Measurements from ENCODE around the gene PHKB.
"Not testable (repeated sequence)": the region's sequence is repeated elsewhere in the genome, so short reads cannot be mapped to it uniquely, and the experiment has no call there.

Gene PHKB

DNA sequence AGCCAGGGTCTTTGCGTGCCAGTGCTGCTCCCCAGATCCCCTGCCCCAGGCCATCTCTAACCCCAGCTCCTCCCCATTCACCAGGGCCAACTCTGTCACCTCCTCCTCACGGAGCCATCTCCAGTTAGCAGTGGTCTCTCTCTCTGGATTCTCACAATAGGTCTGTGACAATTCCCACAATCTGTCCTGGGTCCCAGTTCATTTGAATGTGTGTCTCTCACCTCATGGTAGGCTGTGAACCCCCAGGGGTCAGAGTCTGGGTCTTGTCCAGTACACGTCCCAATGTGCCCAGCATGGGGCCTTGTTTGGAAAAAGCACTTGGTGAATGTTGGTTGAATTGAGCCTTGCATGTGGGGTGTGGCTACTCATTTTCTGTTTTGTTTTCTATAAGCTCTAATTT, 205.3 kb downstream of the PHKB start:
- Histone ChIP-seq H3K27ac (ENCODE audit: low read length) (no peak overlapping the region), H3K9me3 (ENCODE audit: control insufficient read depth, insufficient read depth, low read length) (no peaks in the 10 kb centered on the region), H3K36me3 (ENCODE audit: control insufficient read depth, insufficient read depth, low read length) (no peaks in the 10 kb centered on the region), H3K27me3 (ENCODE audit: control insufficient read depth, insufficient read depth, low read length) (no peaks in the 10 kb centered on the region), H3K4me3 (ENCODE audit: low read length) (no peak overlapping the region), H3K4me1 (ENCODE audit: control insufficient read depth, insufficient read depth, low read length) (no peaks in the 10 kb centered on the region)
- DNase-seq (ENCODE audit: low read depth, low spot score) = no peak
- WGBS (ENCODE audit: insufficient coverage, insufficient read length) = no CpG with 5 or more reads among the region's 3 CpGs

DNA sequence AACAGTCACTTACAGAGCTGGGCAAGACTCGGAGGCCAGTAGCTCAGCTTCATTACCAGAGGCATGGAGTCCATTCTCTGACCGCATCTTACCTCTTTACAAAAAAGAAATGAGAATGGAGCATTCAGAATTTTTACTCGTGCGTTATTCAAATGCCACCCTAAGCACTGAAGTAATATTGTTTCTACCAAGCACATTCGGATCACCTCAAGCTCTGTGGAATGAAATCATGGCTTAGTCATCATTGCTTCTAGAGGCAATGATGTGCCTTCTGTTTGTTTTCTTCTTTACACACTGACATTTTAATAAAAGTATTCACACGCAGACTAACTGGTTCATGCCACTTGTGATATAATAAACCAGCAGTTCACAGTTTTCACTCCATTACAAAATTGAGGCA, 206.8 kb downstream of the PHKB start:
- no CpG with 5 or more reads among the region's 6 CpGs for WGBS (ENCODE audit: insufficient coverage, insufficient read length)
- Histone ChIP-seq H3K27ac (ENCODE audit: low read length) (no peak overlapping the region), H3K4me1 (ENCODE audit: control insufficient read depth, insufficient read depth, low read length) (no peaks in the 10 kb centered on the region), H3K4me3 (ENCODE audit: low read length) (no peak overlapping the region), H3K27me3 (ENCODE audit: control insufficient read depth, insufficient read depth, low read length) (no peaks in the 10 kb centered on the region), H3K36me3 (ENCODE audit: control insufficient read depth, insufficient read depth, low read length) (no peaks in the 10 kb centered on the region), H3K9me3 (ENCODE audit: control insufficient read depth, insufficient read depth, low read length) (no peaks in the 10 kb centered on the region)
- DNase-seq (ENCODE audit: low read depth, low spot score) = no peak

DNA sequence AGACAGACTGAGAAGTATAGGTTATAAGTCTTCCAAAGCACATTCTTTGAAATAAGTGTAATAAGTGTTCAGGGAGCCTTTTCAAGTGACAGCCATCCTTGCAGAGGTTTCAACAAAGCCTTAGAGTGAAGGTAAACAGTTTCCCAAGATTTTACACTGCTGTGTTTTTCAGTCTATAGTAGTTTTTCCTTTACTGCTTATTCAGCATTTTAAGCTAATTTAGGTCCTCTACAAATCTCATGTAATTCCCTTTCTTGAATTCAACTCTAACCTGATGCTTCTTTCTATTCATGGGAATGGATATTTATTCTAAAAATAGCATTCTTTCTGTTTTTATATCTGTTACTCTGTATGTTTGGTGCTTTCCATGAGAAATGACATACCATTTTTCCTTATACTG, 211.3 kb downstream of the PHKB start:
- H3K4me1 ChIP-seq (ENCODE audit: control insufficient read depth, insufficient read depth, low read length) = no peaks in the 10 kb centered on the region
- no peaks in the 10 kb centered on the region for H3K36me3 ChIP-seq (ENCODE audit: control insufficient read depth, insufficient read depth, low read length)
- DNase-seq (ENCODE audit: low read depth, low spot score) = no peak
- H3K27ac ChIP-seq (ENCODE audit: low read length) = no peak overlapping the region
- no peaks in the 10 kb centered on the region for H3K9me3 ChIP-seq (ENCODE audit: control insufficient read depth, insufficient read depth, low read length)
- H3K27me3 ChIP-seq (ENCODE audit: control insufficient read depth, insufficient read depth, low read length) = no peaks in the 10 kb centered on the region
- H3K4me3 ChIP-seq (ENCODE audit: low read length) = no peak overlapping the region

DNA sequence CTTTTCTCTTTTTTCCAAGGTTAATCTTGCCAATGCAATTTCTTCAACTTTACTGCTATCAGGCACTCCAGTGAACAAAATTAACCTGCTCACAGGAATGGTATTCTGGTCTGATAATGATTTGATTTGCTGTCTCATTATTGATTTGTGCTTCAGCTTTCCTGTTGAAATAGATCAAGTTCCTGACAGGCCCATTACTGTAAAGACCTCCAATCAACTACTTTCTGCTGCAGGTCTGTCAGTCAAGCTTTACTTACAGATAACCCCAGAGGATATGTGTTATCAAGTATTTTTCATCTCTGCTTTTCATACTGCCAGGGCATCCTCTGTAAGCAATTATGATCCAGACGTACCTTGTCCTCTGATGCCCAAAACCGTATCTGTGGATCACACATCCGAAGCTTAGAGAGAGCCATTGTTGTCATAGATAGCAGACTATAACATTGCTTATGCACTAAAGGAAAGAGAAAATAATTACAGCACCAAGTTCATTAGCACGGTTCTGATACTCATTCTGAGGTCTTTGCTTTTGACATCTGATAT, 215.6 kb downstream of the PHKB start:
- no peak for DNase-seq (ENCODE audit: low read depth, low spot score)
- Histone ChIP-seq H3K27me3 (ENCODE audit: control insufficient read depth, insufficient read depth, low read length) (no peaks in the 10 kb centered on the region), H3K4me1 (ENCODE audit: control insufficient read depth, insufficient read depth, low read length) (no peaks in the 10 kb centered on the region), H3K9me3 (ENCODE audit: control insufficient read depth, insufficient read depth, low read length) (no peaks in the 10 kb centered on the region), H3K36me3 (ENCODE audit: control insufficient read depth, insufficient read depth, low read length) (no peaks in the 10 kb centered on the region), H3K27ac (ENCODE audit: low read length) (no peak overlapping the region), H3K4me3 (ENCODE audit: low read length) (no peak overlapping the region)
- no CpG with 5 or more reads among the region's 4 CpGs for whole genome bisulfite sequencing (ENCODE audit: insufficient coverage, insufficient read length)

DNA sequence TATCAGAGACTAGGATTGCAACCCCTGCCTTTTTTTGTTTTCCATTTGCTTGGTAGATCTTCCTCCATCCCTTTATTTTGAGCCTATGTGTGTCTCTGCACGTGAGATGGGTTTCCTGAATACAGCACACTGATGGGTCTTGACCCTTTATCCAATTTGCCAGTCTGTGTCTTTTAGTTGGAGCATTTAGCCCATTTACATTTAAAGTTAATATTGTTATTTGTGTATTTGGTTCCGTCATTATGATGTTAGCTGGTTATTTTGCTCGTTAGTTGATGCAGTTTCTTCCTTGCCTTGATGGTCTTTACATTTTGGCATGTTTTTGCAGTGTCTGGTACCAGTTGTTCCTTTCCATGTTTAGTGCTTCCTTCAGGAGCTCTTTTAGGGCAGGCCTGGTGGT, 220.4 kb downstream of the PHKB start:
- not testable (repeated sequence) for H3K9me3 ChIP-seq (ENCODE audit: control insufficient read depth, insufficient read depth, low read length); H3K27me3 ChIP-seq (ENCODE audit: control insufficient read depth, insufficient read depth, low read length); H3K4me3 ChIP-seq (ENCODE audit: low read length); DNase-seq (ENCODE audit: low read depth, low spot score); H3K4me1 ChIP-seq (ENCODE audit: control insufficient read depth, insufficient read depth, low read length); H3K36me3 ChIP-seq (ENCODE audit: control insufficient read depth, insufficient read depth, low read length); H3K27ac ChIP-seq (ENCODE audit: low read length)
- no CpG with 5 or more reads among the region's 3 CpGs for WGBS (ENCODE audit: insufficient coverage, insufficient read length)

DNA sequence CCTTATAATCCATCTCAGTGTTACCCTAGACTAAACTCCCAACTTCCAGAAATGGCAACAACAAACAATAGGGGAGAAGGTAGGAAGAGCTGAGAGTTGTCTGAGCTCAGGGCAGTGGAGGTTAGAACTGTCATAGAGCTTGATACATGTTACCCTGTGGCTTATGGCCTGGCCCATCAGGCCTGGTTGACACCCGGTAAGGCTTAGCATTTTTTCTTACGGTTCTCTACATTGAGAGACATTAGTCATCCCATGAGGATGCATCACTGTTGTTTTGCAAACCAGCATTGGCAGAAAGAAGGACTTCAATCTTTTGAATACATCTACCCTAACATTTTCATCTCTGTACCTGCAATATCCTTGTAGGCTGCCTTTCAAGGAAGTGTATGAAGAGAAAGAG, 226.6 kb downstream of the PHKB start:
- Histone ChIP-seq H3K27me3 (ENCODE audit: control insufficient read depth, insufficient read depth, low read length) (no peaks in the 10 kb centered on the region), H3K9me3 (ENCODE audit: control insufficient read depth, insufficient read depth, low read length) (no peaks in the 10 kb centered on the region), H3K4me3 (ENCODE audit: low read length) (no peak overlapping the region), H3K4me1 (ENCODE audit: control insufficient read depth, insufficient read depth, low read length) (no peaks in the 10 kb centered on the region), H3K36me3 (ENCODE audit: control insufficient read depth, insufficient read depth, low read length) (no peaks in the 10 kb centered on the region), H3K27ac (ENCODE audit: low read length) (no peak overlapping the region)
- no peak for DNase-seq (ENCODE audit: low read depth, low spot score)
- no CpG with 5 or more reads among the region's 2 CpGs for whole genome bisulfite sequencing (ENCODE audit: insufficient coverage, insufficient read length)

DNA sequence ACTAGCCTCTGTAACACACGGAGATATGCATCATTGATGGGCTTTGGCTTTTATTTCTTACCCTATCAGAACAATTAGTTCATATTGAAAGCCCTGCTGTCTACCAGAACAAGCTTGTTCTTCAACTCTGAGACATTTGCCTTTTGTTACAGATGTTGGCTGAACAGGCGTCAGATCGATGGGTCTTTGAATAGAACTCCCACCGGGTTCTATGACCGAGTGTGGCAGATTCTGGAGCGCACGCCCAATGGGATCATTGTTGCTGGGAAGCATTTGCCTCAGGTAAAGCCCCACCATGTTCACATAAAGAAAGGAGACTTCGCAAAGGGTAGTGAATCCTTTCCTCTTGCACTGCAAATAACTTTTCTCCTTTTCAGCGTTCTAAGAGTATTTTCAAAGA, 232.1 kb downstream of the PHKB start:
- Histone ChIP-seq H3K36me3 (ENCODE audit: control insufficient read depth, insufficient read depth, low read length) (no peaks in the 10 kb centered on the region), H3K4me3 (ENCODE audit: low read length) (no peak overlapping the region), H3K27ac (ENCODE audit: low read length) (no peak overlapping the region), H3K4me1 (ENCODE audit: control insufficient read depth, insufficient read depth, low read length) (no peaks in the 10 kb centered on the region), H3K9me3 (ENCODE audit: control insufficient read depth, insufficient read depth, low read length) (no peaks in the 10 kb centered on the region), H3K27me3 (ENCODE audit: control insufficient read depth, insufficient read depth, low read length) (no peaks in the 10 kb centered on the region)
- no peak for DNase-seq (ENCODE audit: low read depth, low spot score)
- no CpG with 5 or more reads among the region's 9 CpGs for WGBS (ENCODE audit: insufficient coverage, insufficient read length)

DNA sequence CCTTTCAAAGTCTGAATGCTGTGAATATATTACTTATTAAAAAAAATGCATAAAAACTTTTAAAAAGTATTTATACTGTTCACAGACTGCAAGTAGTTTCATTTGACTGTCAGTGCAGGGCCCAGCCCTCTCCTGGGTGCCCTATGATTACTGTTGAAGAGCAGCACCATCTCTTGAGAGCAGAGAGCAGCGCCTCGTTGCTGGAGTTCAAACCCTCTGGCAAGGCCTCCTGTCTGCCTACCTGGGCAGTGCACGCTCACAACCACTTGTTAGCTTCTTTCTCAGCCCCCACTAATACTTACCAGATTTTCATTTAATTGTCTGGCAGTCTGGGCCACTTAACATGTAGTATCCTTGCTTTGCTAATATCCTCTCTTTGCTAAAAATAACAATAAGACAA, 233.4 kb downstream of the PHKB start:
- Histone ChIP-seq H3K27me3 (ENCODE audit: control insufficient read depth, insufficient read depth, low read length) (no peaks in the 10 kb centered on the region), H3K27ac (ENCODE audit: low read length) (no peak overlapping the region), H3K36me3 (ENCODE audit: control insufficient read depth, insufficient read depth, low read length) (no peaks in the 10 kb centered on the region), H3K9me3 (ENCODE audit: control insufficient read depth, insufficient read depth, low read length) (no peaks in the 10 kb centered on the region), H3K4me1 (ENCODE audit: control insufficient read depth, insufficient read depth, low read length) (no peaks in the 10 kb centered on the region), H3K4me3 (ENCODE audit: low read length) (no peak overlapping the region)
- DNase-seq (ENCODE audit: low read depth, low spot score) = no peak
- WGBS (ENCODE audit: insufficient coverage, insufficient read length) = no CpG with 5 or more reads among the region's 3 CpGs

DNA sequence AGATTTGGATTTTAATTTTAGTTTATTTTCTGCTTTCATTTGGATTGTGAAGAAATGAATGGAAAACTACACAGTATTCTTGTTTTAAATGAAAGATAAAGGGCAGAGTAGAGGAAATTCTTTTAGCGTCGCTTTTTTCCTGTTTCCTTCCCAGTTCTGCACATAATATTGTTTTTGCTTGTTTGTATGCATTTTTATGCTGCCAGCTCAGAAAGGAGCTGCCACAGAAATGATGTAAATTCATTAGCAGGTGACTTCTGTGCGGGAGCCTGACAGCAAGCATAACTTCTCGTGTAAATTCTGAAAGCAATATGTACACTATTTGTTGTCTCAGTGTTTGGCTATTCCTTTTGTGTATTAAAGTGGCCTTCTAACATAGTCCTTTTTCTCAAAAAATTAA, 234.6 kb downstream of the PHKB start:
- Histone ChIP-seq H3K4me1 (ENCODE audit: control insufficient read depth, insufficient read depth, low read length) (no peaks in the 10 kb centered on the region), H3K27ac (ENCODE audit: low read length) (no peak overlapping the region), H3K36me3 (ENCODE audit: control insufficient read depth, insufficient read depth, low read length) (no peaks in the 10 kb centered on the region), H3K27me3 (ENCODE audit: control insufficient read depth, insufficient read depth, low read length) (no peaks in the 10 kb centered on the region), H3K9me3 (ENCODE audit: control insufficient read depth, insufficient read depth, low read length) (no peaks in the 10 kb centered on the region), H3K4me3 (ENCODE audit: low read length) (no peak overlapping the region)
- DNase-seq (ENCODE audit: low read depth, low spot score) = no peak
- WGBS (ENCODE audit: insufficient coverage, insufficient read length) = no CpG with 5 or more reads among the region's 4 CpGs

DNA sequence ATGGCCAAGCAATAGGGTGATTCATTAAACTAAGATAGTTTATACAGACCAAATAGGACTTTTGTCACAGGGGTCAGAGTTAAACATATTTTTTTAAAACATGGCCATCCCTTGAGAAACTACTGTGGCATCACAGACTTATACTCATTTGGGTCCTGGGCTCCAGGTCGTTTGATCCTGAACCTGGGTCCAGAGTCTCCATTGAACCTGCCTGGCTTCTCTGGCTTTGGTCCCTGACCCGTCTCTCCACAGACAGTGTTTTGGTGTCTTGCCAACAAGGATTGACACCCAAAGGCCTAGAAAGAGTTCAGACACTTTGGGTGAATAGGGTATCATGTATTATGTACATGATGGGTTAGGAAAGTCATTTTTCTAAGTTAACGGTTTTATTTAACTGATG, 236.7 kb downstream of the PHKB start:
- WGBS (ENCODE audit: insufficient coverage, insufficient read length) = no CpG with 5 or more reads among the region's 3 CpGs
- H3K36me3 ChIP-seq (ENCODE audit: control insufficient read depth, insufficient read depth, low read length) = no peaks in the 10 kb centered on the region
- no peaks in the 10 kb centered on the region for H3K27me3 ChIP-seq (ENCODE audit: control insufficient read depth, insufficient read depth, low read length)
- no peaks in the 10 kb centered on the region for H3K9me3 ChIP-seq (ENCODE audit: control insufficient read depth, insufficient read depth, low read length)
- H3K4me1 ChIP-seq (ENCODE audit: control insufficient read depth, insufficient read depth, low read length) = no peaks in the 10 kb centered on the region
- no peak overlapping the region for H3K27ac ChIP-seq (ENCODE audit: low read length)
- DNase-seq (ENCODE audit: low read depth, low spot score) = no peak
- no peak overlapping the region for H3K4me3 ChIP-seq (ENCODE audit: low read length)

DNA sequence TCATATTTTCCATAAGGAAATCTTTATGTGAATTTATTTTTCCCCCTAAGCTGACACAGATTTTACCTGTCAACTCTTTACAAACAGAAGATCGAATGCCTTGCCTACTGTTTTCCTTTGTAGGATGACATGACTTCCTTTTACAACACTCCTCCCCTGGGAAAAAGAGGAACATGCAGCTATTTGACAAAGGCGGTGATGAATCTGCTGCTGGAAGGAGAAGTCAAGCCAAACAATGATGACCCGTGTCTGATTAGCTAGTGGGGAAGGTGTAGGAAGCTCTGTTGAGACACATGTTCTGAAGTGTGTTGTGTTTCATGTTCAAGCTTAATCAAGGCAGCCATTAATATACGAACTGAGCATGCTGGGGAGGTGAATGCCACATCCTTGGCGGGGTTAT, 238.0 kb downstream of the PHKB start:
- no peaks in the 10 kb centered on the region for H3K27me3 ChIP-seq (ENCODE audit: control insufficient read depth, insufficient read depth, low read length)
- DNase-seq (ENCODE audit: low read depth, low spot score) = no peak
- no peaks in the 10 kb centered on the region for H3K9me3 ChIP-seq (ENCODE audit: control insufficient read depth, insufficient read depth, low read length)
- no peak overlapping the region for H3K4me3 ChIP-seq (ENCODE audit: low read length)
- H3K4me1 ChIP-seq (ENCODE audit: control insufficient read depth, insufficient read depth, low read length) = no peaks in the 10 kb centered on the region
- no CpG with 5 or more reads among the region's 5 CpGs for WGBS (ENCODE audit: insufficient coverage, insufficient read length)
- H3K27ac ChIP-seq (ENCODE audit: low read length) = no peak overlapping the region
- no peaks in the 10 kb centered on the region for H3K36me3 ChIP-seq (ENCODE audit: control insufficient read depth, insufficient read depth, low read length)
